Activated CD8-positive, alpha-beta memory T cell treated with anti-CD3 and anti-CD28 coated beads, Interleukin-2, amount 50 U/mL, for 4 hours (primary cell): Measurements from ENCODE around the gene PAQR7.
"Not testable (repeated sequence)": the region's sequence is repeated elsewhere in the genome, so short reads cannot be mapped to it uniquely, and the experiment has no call there.

Experiments used
- DNase-seq: peaks from one replicate; pipeline ENCODE4 v3.0.0-alpha.2; 2020

The PAQR7 gene

GRCh38 chr1:25839808-25840207 is 35.7 kb downstream of the PAQR7 start:
- not testable (repeated sequence) for DNase-seq

GRCh38 chr1:25837262-25837875 is 38.1 kb downstream of the PAQR7 start:
- DNase-seq, result no peak

- no peak for DNase-seq
Measured at GRCh38 chr1:25836695-25837094, 38.8 kb downstream of the PAQR7 start.

- no peak for DNase-seq
Measured at GRCh38 chr1:25834894-25835293, 40.6 kb downstream of the PAQR7 start.

- no peak for DNase-seq
Measured at GRCh38 chr1:25833158-25833557, 42.4 kb downstream of the PAQR7 start.

- no peak for DNase-seq
Measured at GRCh38 chr1:25832336-25833037, 43.0 kb downstream of the PAQR7 start.

- DNase-seq, result no peak
Measured at GRCh38 chr1:25831569-25832196, 43.8 kb downstream of the PAQR7 start.

GRCh38 chr1:25829046-25829445 is 46.5 kb downstream of the PAQR7 start:
- DNase-seq, result no peak

- DNase-seq, result no peak
Measured at GRCh38 chr1:25828491-25828890, 47.0 kb downstream of the PAQR7 start.

- no peak for DNase-seq
Measured at GRCh38 chr1:25826571-25826970, 48.9 kb downstream of the PAQR7 start.

- DNase-seq, result no peak
Measured at GRCh38 chr1:25825605-25826004, 49.9 kb downstream of the PAQR7 start.

GRCh38 chr1:25821630-25822091 is 53.8 kb downstream of the PAQR7 start:
- DNase-seq, result no peak

- DNase-seq, result no peak
Measured at GRCh38 chr1:25821112-25821476, 54.4 kb downstream of the PAQR7 start.

GRCh38 chr1:25820247-25821111 is 55.0 kb downstream of the PAQR7 start:
- peak; percentile 65 for DNase-seq

- peak; percentile 94 for DNase-seq
Measured at GRCh38 chr1:25819491-25820246, 55.8 kb downstream of the PAQR7 start, which contains the start of gene MTFR1L. MTFR1L (plus strand) TSS chr1:25819954; CDS start chr1:25823105, 3,151 bp downstream.

GRCh38 chr1:25818569-25818968 is 56.9 kb downstream of the PAQR7 start:
- no peak for DNase-seq

GRCh38 chr1:25817840-25818501 is 57.5 kb downstream of the PAQR7 start:
- no peak for DNase-seq

- DNase-seq, result no peak
Measured at GRCh38 chr1:25816112-25816718, 59.3 kb downstream of the PAQR7 start.

- no peak for DNase-seq
Measured at GRCh38 chr1:25815208-25816111, 60.0 kb downstream of the PAQR7 start.

- no peak for DNase-seq
Measured at GRCh38 chr1:25814549-25815087, 60.9 kb downstream of the PAQR7 start.
